Measurements from ENCODE around the gene DROSHA. TPM values are rescaled to one million over a fixed set of nuclear protein-coding genes. Genes with fewer than 3 reads are reported as not detected.

The DROSHA gene
- polyA plus RNA-seq, 2 of the 4 experiments (the other 2 are of a cell fraction): 49.1 to 105 TPM

- POLR2A ChIA-PET: no interaction called here
- DNase-seq (ENCODE audit: low read depth in 1 of 2, low spot score in 1 of 2) (no peak), ATAC-seq (no peak), FAIRE-seq (no peak)
- H3K9me3 ChIP-seq: no peaks in the 10 kb centered on the region
- no peaks in the 10 kb centered on the region for H3K4me1 ChIP-seq
- H3K27ac ChIP-seq: no peak overlapping the region
- H3K4me3 ChIP-seq: no peak overlapping the region
- 86% methylated on average over 2 of the region's 2 CpGs for WGBS (ENCODE audit: missing lambda C conversion rate)
- TF ChIP-seq ZSCAN20 (CRISPR knock-in tag; IDR thresholded peaks at IDR 0.05): no peak
- no peak for TF ChIP-seq HOXB5 (CRISPR knock-in tag; IDR thresholded peaks at IDR 0.05)
- TF ChIP-seq RARB (CRISPR knock-in tag; IDR thresholded peaks at IDR 0.05): no peak
- TF ChIP-seq CHD2 (IDR thresholded peaks at IDR 0.05; ENCODE audit: low read length, partially characterized antibody): no peak
- no peak for TF ChIP-seq ESRRA (IDR thresholded peaks at IDR 0.05; ENCODE audit: borderline replicate concordance, low read length)
- CTCF ChIA-PET: interaction anchor here (1.4 kb wide), 1 partner anchor 10 kb away, joined by 3 read pairs; no protein-coding TSS in a partner anchor
- no peak overlapping the region for H3K4me2 ChIP-seq
These were observed 35.6 kb downstream of the DROSHA start for GRCh38 chr5:31496301-31496700.

- 88% methylated on average over 4 of the region's 4 CpGs for WGBS (ENCODE audit: missing lambda C conversion rate)
- ChIA-PET POLR2A (no interaction called here), CTCF (no interaction called here)
- Histone ChIP-seq H3K4me3 (no peak overlapping the region), H3K4me1 (no peaks in the 10 kb centered on the region), H3K4me2 (no peak overlapping the region), H3K9me3 (no peaks in the 10 kb centered on the region), H3K27ac (no peak overlapping the region)
- no peak for DNase-seq (ENCODE audit: low read depth in 1 of 2, low spot score in 1 of 2)
- no peak for ATAC-seq
- TF ChIP-seq HOXB5 (CRISPR knock-in tag; IDR thresholded peaks at IDR 0.05): no peak
- TF ChIP-seq EHF (CRISPR knock-in tag; IDR thresholded peaks at IDR 0.05): no peak
- TF ChIP-seq HOXA7 (CRISPR knock-in tag; IDR thresholded peaks at IDR 0.05): no peak
- TF ChIP-seq EHMT2 (IDR thresholded peaks at IDR 0.05; ENCODE audit: low read depth): no peak
- TF ChIP-seq CEBPB (IDR thresholded peaks at IDR 0.05): no peak
- no peak for TF ChIP-seq RCOR1 (IDR thresholded peaks at IDR 0.05; ENCODE audit: low read depth, low read length)
- FAIRE-seq: no peak
These were observed 36.6 kb downstream of the DROSHA start for GRCh38 chr5:31495336-31495735.

GRCh38 chr5:31492869-31493268, 39.0 kb downstream of the DROSHA start:
- ATAC-seq (no peak), FAIRE-seq (no peak), DNase-seq (ENCODE audit: low read depth in 1 of 2, low spot score in 1 of 2) (no peak)
- ChIA-PET CTCF (no interaction called here), POLR2A (no interaction called here)
- Histone ChIP-seq H3K4me1 (no peaks in the 10 kb centered on the region), H3K4me2 (no peak overlapping the region), H3K4me3 (no peak overlapping the region), H3K9me3 (no peaks in the 10 kb centered on the region), H3K27ac (no peak overlapping the region)
- TF ChIP-seq HES2 (IDR thresholded peaks at IDR 0.05) (no peak), ZFP36 (IDR thresholded peaks at IDR 0.05; ENCODE audit: borderline replicate concordance, partially characterized antibody) (no peak), EHMT2 (IDR thresholded peaks at IDR 0.05; ENCODE audit: low read depth) (no peak), RNF2 (IDR thresholded peaks at IDR 0.05; ENCODE audit: borderline replicate concordance, low read depth) (no peak), FOXS1 (CRISPR knock-in tag; IDR thresholded peaks at IDR 0.05) (no peak), CBX8 (IDR thresholded peaks at IDR 0.05) (no peak), KDM1A (IDR thresholded peaks at IDR 0.05; ENCODE audit: low read depth) (no peak)
- 86% methylated on average over 4 of the region's 4 CpGs for WGBS (ENCODE audit: missing lambda C conversion rate)

- no peak overlapping the region for H3K4me2 ChIP-seq
- ATAC-seq: no peak
- H3K27ac ChIP-seq: no peak overlapping the region
- H3K4me1 ChIP-seq: no peaks in the 10 kb centered on the region
- H3K4me3 ChIP-seq: no peak overlapping the region
- no peak for FAIRE-seq
- H3K9me3 ChIP-seq: no peaks in the 10 kb centered on the region
- POLR2A ChIA-PET: no interaction called here
- TF ChIP-seq EP300 (IDR thresholded peaks at IDR 0.05) (no peak), HOXB13 (CRISPR knock-in tag; IDR thresholded peaks at IDR 0.05; ENCODE audit: low read depth) (no peak), RAD21 (conservative IDR thresholded peaks at IDR 0.05 in 1 of 2, IDR thresholded peaks at IDR 0.05 in 1 of 2) (0 out of 5 replicates have a peak, but pooled peaks of 1 of the 2 experiments have one; percentile 7), CBX8 (IDR thresholded peaks at IDR 0.05) (no peak)
- CTCF ChIA-PET: interaction anchor here (0.6 kb wide), 1 partner anchor 22 kb away, joined by 4 read pairs; no protein-coding TSS in a partner anchor
- DNase-seq (ENCODE audit: low read depth in 1 of 2, low spot score in 1 of 2): no peak
- 92% methylated on average over 2 of the region's 2 CpGs for WGBS (ENCODE audit: missing lambda C conversion rate)
These were observed 44.4 kb downstream of the DROSHA start for GRCh38 chr5:31487506-31487905.

GRCh38 chr5:31486441-31486840, 45.5 kb downstream of the DROSHA start:
- ChIA-PET POLR2A (no interaction called here), CTCF (no interaction called here)
- no peaks in the 10 kb centered on the region for H3K9me3 ChIP-seq
- DNase-seq (ENCODE audit: low read depth in 1 of 2, low spot score in 1 of 2) (no peak), ATAC-seq (no peak), FAIRE-seq (no peak)
- TF ChIP-seq CEBPB (IDR thresholded peaks at IDR 0.05): no peak
- TF ChIP-seq RCOR1 (IDR thresholded peaks at IDR 0.05; ENCODE audit: low read depth, low read length): no peak
- TF ChIP-seq ZSCAN20 (CRISPR knock-in tag; IDR thresholded peaks at IDR 0.05): no peak
- no peak for TF ChIP-seq HOXA7 (CRISPR knock-in tag; IDR thresholded peaks at IDR 0.05)
- no peak for TF ChIP-seq CBX2 (IDR thresholded peaks at IDR 0.05; ENCODE audit: borderline replicate concordance, low read depth)
- WGBS (ENCODE audit: missing lambda C conversion rate): 88% methylated on average over 6 of the region's 6 CpGs
- H3K4me3 ChIP-seq: no peak overlapping the region
- H3K4me2 ChIP-seq: no peak overlapping the region
- H3K4me1 ChIP-seq: no peaks in the 10 kb centered on the region
- no peak overlapping the region for H3K27ac ChIP-seq

Data from A549 (cell line).